SK-N-SH (cell line): Measurements from ENCODE around the gene TP73. TPM values are rescaled to one million over a fixed set of nuclear protein-coding genes. Genes with fewer than 3 reads are reported as not detected.

Source experiments
- CTCF ChIA-PET: fragments of 300-600, 350-600 bp; formaldehyde crosslinking; extraction: SDS; loops from one replicate; lab custom pipeline; 2021; lab: Yijun Ruan, JAX
- POLR2A ChIA-PET: fragments of 350-600 bp; sonication (Branson Sonifier 250); formaldehyde crosslinking; extraction: SDS; loops from one replicate; lab custom pipeline; 2020; ENCODE audit warnings: antibody characterized with exemption, inconsistent platforms; lab: Yijun Ruan, JAX
- DNase-seq: peaks from one replicate; pipeline ENCODE4 v3.0.0; 2012
- H2AFZ ChIP-seq: fragments of 200-600 bp; sonication (generic); 2 replicates; pipeline ENCODE4 v1.8.1; 2016; ENCODE audit warnings: antibody characterized with exemption, mild to moderate bottlenecking, low read depth
- H3F3A ChIP-seq: fragments of 200-600 bp; sonication (generic); replicated peaks from 2 replicates; pipeline ENCODE3; 2016; ENCODE audit warnings: antibody characterized with exemption, mild to moderate bottlenecking; ENCODE audit not compliant: insufficient read depth
- H3K27ac ChIP-seq, 2 experiments: fragments of 200-500 bp in 1 of 2; fragments of 200-600 bp in 1 of 2; sonication (Bioruptor generic) in 1 of 2; sonication (generic), shearing (Covaris generic) in 1 of 2; 2 replicates each; pipeline versions ENCODE4 v1.5.1 to v1.6.1; 2014 to 2016; ENCODE audit warnings: low read depth in 2 of 2, inconsistent platforms in 1 of 2, low read length in 1 of 2, mild to moderate bottlenecking in 1 of 2, mixed read lengths in 1 of 2
- H3K27me3 ChIP-seq: fragments of 200-600 bp; sonication (generic), shearing (Covaris generic); 2 replicates; pipeline ENCODE4 v1.6.1; 2016; ENCODE audit warnings: mixed run types; ENCODE audit not compliant: insufficient read depth
- H3K36me3 ChIP-seq, 2 experiments: fragments of 200-500 bp in 1 of 2; fragments of 200-600 bp in 1 of 2; sonication (Bioruptor generic) in 1 of 2; sonication (generic) in 1 of 2; replicated peaks in 1 of 2; 2 replicates each; pipeline versions ENCODE3 to v1.5.1; 2014 to 2016; ENCODE audit warnings: low read length in 1 of 2, mild to moderate bottlenecking in 1 of 2; ENCODE audit not compliant: insufficient read depth in 2 of 2, control insufficient read depth in 1 of 2
- H3K4me1 ChIP-seq, 2 experiments: fragments of 200-500 bp in 1 of 2; fragments of 200-600 bp in 1 of 2; sonication (Bioruptor generic) in 1 of 2; sonication (generic), shearing (Covaris generic) in 1 of 2; 2 replicates each; pipeline versions ENCODE4 v1.5.1 to v1.6.1; 2014 to 2016; ENCODE audit warnings: low read depth in 1 of 2, low read length in 1 of 2, mixed run types in 1 of 2; ENCODE audit not compliant: insufficient read depth in 2 of 2, control insufficient read depth in 1 of 2
- H3K4me2 ChIP-seq: fragments of 200-600 bp; sonication (generic), shearing (Covaris generic); 2 replicates; pipeline ENCODE4 v1.6.1; 2017; ENCODE audit warnings: mixed run types
- H3K4me3 ChIP-seq, 2 experiments: fragments of 200-500 bp in 1 of 2; fragments of 200-600 bp in 1 of 2; sonication (Bioruptor generic) in 1 of 2; sonication (generic), shearing (Covaris generic) in 1 of 2; 2 replicates each; pipeline versions ENCODE4 v1.5.1 to v1.8.1; 2014 to 2016; ENCODE audit warnings: low read depth in 2 of 2, inconsistent platforms in 1 of 2, low read length in 1 of 2, mild to moderate bottlenecking in 1 of 2, mixed read lengths in 1 of 2, moderate library complexity in 1 of 2
- H3K79me2 ChIP-seq: fragments of 200-600 bp; sonication (generic); 2 replicates; pipeline ENCODE4 v1.8.1; 2017; ENCODE audit warnings: mild to moderate bottlenecking; ENCODE audit not compliant: insufficient read depth
- H3K9ac ChIP-seq: fragments of 200-600 bp; sonication (generic); 2 replicates; pipeline ENCODE4 v1.6.1; 2017; ENCODE audit warnings: mixed run types
- H3K9me2 ChIP-seq: fragments of 200-600 bp; sonication (generic); 2 replicates; pipeline ENCODE4 v1.6.1; 2017; ENCODE audit warnings: mixed run types
- H3K9me3 ChIP-seq: fragments of 200-600 bp; sonication (generic); 2 replicates; pipeline ENCODE4 v1.6.1; 2017; ENCODE audit warnings: mixed run types, mild to moderate bottlenecking, moderate library complexity
- H4K20me1 ChIP-seq: fragments of 200-600 bp; sonication (generic); 2 replicates; pipeline ENCODE4 v1.6.1; 2017; ENCODE audit warnings: mild to moderate bottlenecking, mixed run types; ENCODE audit not compliant: insufficient read depth
- EP300 ChIP-seq, 2 experiments: IDR thresholded peaks; 2 replicates each; pipeline versions ENCODE4 v1.4.0 to v1.6.1; 2012; ENCODE audit warnings: borderline replicate concordance in 1 of 2, low read depth in 1 of 2, low read length in 1 of 2
- FOSL2 ChIP-seq: IDR thresholded peaks from 2 replicates; pipeline ENCODE4 v1.4.0; 2012; ENCODE audit warnings: low read depth, mild to moderate bottlenecking, moderate library complexity, borderline replicate concordance
- JUND ChIP-seq: IDR thresholded peaks from 2 replicates; pipeline ENCODE4 v1.4.0; 2012
- MAX ChIP-seq: IDR thresholded peaks from 2 replicates; pipeline ENCODE4 v1.4.0; 2012; ENCODE audit warnings: low read depth
- MXI1 ChIP-seq: IDR thresholded peaks from 2 replicates; pipeline ENCODE4 v1.6.1; 2012; ENCODE audit warnings: mild to moderate bottlenecking, low read depth, low read length, improper control_type of control experiment
- NRF1 ChIP-seq: IDR thresholded peaks from 2 replicates; pipeline ENCODE4 v1.6.1; 2012; ENCODE audit warnings: low read depth, mild to moderate bottlenecking, low read length
- RAD21 ChIP-seq: IDR thresholded peaks from 2 replicates; pipeline ENCODE4 v1.6.1; 2012; ENCODE audit warnings: mild to moderate bottlenecking, low read length
- RCOR1 ChIP-seq: fragments of 150-350 bp; IDR thresholded peaks from 2 replicates; pipeline ENCODE4 v1.6.1; 2017; ENCODE audit warnings: antibody characterized with exemption, low read length
- REST ChIP-seq: IDR thresholded peaks from 2 replicates; pipeline ENCODE4 v1.6.1; 2012; ENCODE audit warnings: mild to moderate bottlenecking, low read depth, low read length, moderate library complexity
- SIN3A ChIP-seq: IDR thresholded peaks from 2 replicates; pipeline ENCODE4 v1.6.1; 2012; ENCODE audit warnings: low read depth, mild to moderate bottlenecking, low read length, moderate library complexity, borderline replicate concordance
- TEAD4 ChIP-seq: IDR thresholded peaks from 2 replicates; pipeline ENCODE4 v1.4.0; 2012; ENCODE audit warnings: mild to moderate bottlenecking, borderline replicate concordance; ENCODE audit not compliant: insufficient read depth
- USF1 ChIP-seq: IDR thresholded peaks from 2 replicates; pipeline ENCODE4 v1.4.0; 2012; ENCODE audit warnings: low read depth, borderline replicate concordance
- USF2 ChIP-seq: fragments of 150-350 bp; IDR thresholded peaks from 2 replicates; pipeline ENCODE4 v1.6.1; 2017; ENCODE audit warnings: antibody characterized with exemption, low read length, low read depth, borderline replicate concordance
- ZBTB33 ChIP-seq: IDR thresholded peaks from 2 replicates; pipeline ENCODE4 v1.4.0; 2012; ENCODE audit warnings: low read depth, borderline replicate concordance
- WGBS: methylation state at CpG from one replicate; pipeline ENCODE4 v1.1.6; 2017; ENCODE audit warnings: low lambda C conversion rate; 5-methylcytosine and 5-hydroxymethylcytosine counted together
- polyA plus RNA-seq, 3 experiments: library from polyadenylated mRNA; depleted of rRNA; stranded (reverse); fragments of >200 nt; gene quantifications; 2 replicates each; pipeline ENCODE4 v1.2.3, GENCODE V29; 2012

TP73 gene
- polyA plus RNA-seq, 1 of the 3 experiments (the other 2 are of a cell fraction), result 0.64 TPM

- no peak for TF ChIP-seq ZBTB33
Observed at GRCh38 chr1:3653286-3653618, 936 bp downstream of the TP73 start (continued).

- WGBS, result 84% methylated on average over 20 of the region's 22 CpGs
- Histone ChIP-seq H3K27me3 (peaks cover 4% of the 10 kb centered on the region; the same call in 1 of the 2 replicates), H3K4me2 (no peak overlapping the region), H3K9ac (no peak overlapping the region), H4K20me1 (no peaks in the 10 kb centered on the region), H3K9me2 (no peaks in the 10 kb centered on the region), H2AFZ (no peak overlapping the region), H3K36me3 (no peaks in the 10 kb centered on the region), H3K4me1 (peaks cover 0 to 2% of the 10 kb centered on the region in 2 experiments; a peak in 1 of 4 replicates), H3K27ac (no peak overlapping the region), H3K9me3 (no peaks in the 10 kb centered on the region), H3K79me2 (peaks cover under 1% of the 10 kb centered on the region; the same call in 1 of the 2 replicates), H3F3A (no peaks in the 10 kb centered on the region), H3K4me3 (no peak overlapping the region)
- CTCF ChIA-PET, result interaction anchor here (1.2 to 2.4 kb wide), 4 partner anchors 41 to 73 kb away, joined by 3 to 9 read pairs (median 4); no protein-coding TSS in a partner anchor
- TF ChIP-seq NRF1 (no peak), RCOR1 (no peak), FOSL2 (no peak), EP300 (IDR thresholded peaks at IDR 0.05; ENCODE audit: borderline replicate concordance in 1 of 2, low read depth in 1 of 2, low read length in 1 of 2) (no peak), TEAD4 (no peak), ZBTB33 (no peak), SIN3A (no peak), RAD21 (no peak), MXI1 (no peak), USF2 (no peak), REST (no peak), USF1 (no peak), JUND (no peak), MAX (no peak)
- POLR2A ChIA-PET, result interaction anchor here (1.1 kb wide), 1 partner anchor 65 kb away, joined by 3 read pairs; no protein-coding TSS in a partner anchor
- no peak for DNase-seq
Observed at GRCh38 chr1:3654549-3655281, 2.4 kb downstream of the TP73 start.
